ENCODE results near the gene S100A2.

The S100A2 gene

DNA sequence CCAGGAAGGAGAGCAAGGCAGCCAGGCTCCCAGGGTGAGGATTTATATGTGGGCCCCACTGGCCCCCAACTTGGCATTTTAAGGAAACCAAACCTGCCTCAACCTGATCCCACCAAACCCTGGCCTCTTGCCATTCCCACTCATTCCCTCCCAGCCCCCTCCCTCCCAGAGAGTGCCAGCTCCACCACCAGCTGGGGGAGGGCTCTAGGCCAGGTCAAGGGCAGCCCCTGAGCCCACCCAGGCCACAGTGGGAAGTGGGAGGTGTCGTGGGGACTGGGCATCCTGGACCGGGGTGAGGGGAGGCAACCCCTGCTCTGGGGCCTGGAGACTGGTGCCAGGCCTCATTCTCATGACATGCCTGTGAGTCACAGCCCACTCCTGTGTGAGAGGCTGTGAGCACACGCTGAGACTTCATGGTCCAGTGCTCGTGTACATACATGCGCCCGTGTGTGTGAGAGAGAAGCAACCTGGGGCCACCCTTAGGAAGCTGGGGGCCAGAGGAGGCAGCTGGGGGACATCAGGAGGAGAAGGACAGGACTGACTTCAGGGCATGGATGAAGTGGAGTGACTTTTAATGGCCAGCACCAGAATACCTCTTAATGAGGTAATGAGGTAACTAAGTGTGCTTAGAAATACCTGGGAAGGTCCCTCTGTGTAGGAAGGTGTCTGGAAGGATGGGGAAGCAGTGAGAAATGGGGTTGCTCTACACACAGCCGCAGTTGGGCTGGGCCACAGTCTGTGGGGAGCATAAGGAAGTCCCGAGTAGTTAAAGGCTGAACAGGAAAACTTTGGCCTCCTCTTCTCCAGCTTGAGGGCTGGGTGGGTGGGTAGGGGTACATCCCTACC, at the start of gene S100A2:
S100A2 (minus strand) TSS at position 316 of the 846 bp plus-strand sequence. CDS start 1,967 bp downstream, outside the sequence.
- DNase-seq (ENCODE audit: low spot score): no peak

DNA sequence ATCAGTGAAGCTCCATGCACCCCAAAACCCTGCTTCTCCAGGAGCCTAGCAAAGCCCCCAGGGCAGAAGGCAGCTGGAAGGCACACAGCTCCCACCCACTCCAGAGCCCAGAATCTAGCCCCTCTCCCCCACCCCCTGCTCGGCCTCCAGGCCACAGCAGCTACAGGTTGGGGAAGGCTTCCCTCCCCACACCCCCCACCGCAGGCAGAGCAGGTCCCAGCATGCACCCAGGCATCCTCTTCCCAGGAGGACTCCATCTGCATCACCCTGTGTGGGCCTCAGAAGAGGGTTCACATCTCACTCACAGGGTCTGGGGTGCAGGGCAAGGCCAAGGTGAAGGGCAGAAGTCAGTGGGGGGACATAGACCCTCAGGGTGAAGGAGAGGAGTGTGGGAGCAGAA, 49.8 kb upstream of the S100A2 start:
- no peak for DNase-seq (ENCODE audit: low spot score)

DNA sequence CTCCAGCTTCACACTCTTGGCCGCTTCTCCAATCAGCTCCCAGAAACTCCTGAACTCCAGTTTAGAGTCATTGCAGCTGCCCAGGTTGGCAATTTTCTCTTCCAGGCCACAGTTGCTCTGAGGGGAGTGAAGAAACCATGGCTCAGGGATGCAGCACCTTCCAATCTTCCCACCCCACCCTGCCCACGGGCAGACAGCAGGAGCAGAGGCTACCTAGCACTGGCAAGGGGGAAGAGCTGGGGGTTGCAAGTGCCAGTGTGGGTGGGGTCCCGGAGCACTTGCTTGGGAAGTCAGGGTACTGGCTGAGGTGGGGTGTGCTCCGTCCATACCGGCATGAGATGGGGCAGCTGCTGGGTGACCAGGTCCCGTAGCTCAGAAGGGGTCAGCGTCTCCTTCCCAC, 49.3 kb upstream of the S100A2 start:
- no peak for DNase-seq (ENCODE audit: low spot score)

DNA sequence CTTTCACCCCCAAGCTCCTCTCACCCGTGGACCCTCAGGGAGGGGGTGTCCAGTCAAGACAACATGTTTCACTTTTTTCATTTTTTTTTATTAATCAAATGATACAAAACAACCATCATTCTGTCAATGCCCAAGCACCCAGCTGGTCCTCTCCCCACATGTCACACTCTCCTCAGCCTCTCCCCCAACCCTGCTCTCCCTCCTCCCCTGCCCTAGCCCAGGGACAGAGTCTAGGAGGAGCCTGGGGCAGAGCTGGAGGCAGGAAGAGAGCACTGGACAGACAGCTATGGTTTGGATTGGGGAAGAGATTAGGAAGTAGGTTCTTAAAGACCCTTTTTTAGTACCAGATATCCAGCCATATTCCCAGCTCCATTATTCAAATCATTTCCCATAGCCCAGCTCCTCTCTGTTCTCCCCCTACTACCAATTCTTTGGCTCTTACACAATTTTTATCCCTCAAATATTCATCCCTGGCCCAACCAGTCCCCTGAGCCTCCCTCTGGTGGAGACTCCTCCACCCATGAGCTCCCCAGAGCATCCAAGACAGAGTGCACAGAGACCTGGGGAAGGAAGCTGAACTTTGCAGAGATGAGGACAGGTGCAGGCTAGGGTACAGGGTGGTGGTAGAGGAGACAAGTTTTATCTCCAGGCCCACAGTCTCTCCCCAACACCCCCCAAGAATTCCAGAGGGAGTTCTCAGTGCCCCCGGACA, 48.7 kb upstream of the S100A2 start:
- no peak for DNase-seq (ENCODE audit: low spot score)

DNA sequence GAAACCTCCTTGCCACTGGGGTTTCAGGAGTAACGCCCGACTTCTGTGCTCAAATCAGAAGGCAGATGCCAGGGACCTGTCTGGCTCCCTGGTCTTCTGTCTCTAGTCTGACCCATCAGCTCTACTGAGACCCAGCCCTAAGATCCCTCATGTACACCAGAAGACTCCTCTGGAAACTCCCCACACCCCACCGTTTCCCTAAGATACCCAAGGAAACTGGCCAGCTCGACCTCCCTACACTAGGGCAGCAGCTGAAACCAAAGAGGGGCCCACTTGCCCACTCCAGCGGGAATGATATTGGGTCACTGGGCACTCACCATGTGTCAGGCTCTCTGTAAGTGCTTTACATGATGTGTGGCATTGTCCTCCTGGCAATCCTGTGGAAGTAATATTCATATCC, 47.8 kb upstream of the S100A2 start:
- no peak for DNase-seq (ENCODE audit: low spot score)

DNA sequence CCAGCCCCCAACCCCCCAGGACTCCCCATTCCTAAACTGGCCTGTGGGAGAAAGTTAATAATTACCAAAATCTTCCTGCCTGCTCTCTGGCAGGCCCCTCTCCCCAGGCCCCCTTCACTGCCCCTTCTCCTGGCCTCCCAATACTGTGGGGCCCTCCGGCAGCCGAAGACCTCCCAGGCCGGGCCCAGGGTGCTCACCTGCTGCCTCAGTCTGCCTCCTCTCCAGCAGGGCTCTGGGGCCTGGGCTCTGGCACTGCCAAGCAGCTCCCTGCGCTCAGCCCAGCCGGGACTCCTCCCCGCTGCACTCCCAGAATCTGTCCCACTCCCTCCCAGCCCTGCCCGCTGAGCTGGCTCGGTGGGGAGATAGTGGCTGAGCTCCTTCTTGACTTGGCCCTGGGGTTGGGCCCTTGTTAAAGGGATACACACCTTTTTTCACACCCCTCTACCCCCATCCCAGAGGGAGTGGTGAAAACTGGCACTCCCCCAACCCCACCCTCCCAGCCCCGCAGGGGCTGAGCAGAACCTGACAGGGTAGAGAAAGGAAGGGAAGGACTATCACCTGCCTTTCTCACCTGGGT, 47.2 kb upstream of the S100A2 start, which contains the start of gene S100A16:
S100A16 (minus strand) TSS at position 383 of the 577 bp plus-strand sequence. CDS start 4,986 bp downstream, outside the sequence.
- DNase-seq (ENCODE audit: low spot score): no peak

DNA sequence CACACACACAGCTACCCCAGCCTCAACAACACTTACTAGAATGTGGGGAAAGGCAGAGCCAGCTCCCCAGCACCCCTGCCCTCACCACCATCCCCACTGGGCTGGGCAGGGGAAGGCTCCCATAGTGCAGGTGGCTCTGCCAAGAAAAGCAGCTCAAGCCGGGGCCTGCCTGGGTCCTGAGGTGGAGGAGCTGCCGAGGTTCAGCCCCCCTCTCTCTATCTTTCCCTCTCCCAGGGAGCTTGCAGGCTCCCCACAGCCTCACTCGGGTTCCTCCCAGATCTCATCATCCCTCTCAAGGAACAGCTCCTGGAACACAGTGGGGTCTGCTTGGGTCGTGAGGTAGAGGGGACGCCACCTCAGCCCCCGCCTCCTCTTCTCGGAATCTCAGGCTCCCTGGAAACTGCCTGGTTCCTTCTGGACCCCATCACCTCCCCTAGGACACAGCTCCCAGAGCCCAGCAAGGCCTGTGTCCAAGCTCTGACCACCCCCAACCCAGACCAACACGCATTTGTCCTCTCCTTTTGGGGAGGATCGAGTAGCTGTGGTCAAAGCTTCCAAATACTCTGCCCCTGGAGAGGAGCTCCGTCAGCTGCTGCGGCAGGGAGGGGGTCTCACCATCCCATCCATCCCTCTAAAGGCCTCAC, 46.6 kb upstream of the S100A2 start:
- DNase-seq (ENCODE audit: low spot score): no peak

DNA sequence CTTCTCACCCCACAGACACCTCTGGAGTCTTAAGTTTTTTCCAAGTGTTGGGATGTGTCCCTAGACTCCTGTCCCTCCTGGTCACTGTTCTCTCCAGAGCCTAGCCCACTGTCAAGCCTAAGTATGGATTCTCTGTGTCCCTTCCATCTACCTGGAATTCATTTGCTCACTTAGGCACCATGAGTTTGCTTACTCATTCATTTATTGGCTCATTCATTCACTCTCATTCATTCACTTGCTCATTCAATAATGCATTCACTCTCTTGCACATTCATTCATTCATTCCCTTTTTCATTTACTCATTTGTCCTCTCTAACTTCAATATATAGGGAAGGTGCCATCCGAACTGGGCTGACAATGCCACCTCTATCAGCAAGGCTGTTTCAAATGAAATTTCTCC, 45.7 kb upstream of the S100A2 start:
- no peak for DNase-seq (ENCODE audit: low spot score)

DNA sequence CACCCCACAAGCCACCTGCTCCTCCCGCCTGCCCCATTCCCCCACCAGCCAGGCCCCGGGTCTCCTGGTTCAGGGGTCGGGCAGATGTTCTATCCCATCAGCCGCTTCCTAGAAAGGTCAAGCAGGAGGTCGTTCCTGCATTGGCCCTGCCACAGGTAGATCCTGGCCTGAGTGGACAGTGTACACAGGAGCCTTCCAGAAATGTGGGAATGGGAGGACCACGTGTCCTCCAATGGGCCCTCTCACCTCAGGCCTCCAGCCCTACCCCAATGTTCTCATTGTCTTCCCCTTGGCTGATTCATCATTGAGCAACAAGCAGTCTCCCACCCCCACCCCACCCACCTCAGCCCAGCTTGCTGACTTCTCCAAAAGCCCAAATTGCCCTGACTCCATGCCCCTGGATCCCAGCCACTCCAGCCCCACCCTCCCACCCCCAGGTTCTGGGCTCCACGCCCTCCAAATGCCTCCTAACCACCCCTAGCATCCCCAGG, 45.2 kb upstream of the S100A2 start:
- DNase-seq (ENCODE audit: low spot score): no peak

DNA sequence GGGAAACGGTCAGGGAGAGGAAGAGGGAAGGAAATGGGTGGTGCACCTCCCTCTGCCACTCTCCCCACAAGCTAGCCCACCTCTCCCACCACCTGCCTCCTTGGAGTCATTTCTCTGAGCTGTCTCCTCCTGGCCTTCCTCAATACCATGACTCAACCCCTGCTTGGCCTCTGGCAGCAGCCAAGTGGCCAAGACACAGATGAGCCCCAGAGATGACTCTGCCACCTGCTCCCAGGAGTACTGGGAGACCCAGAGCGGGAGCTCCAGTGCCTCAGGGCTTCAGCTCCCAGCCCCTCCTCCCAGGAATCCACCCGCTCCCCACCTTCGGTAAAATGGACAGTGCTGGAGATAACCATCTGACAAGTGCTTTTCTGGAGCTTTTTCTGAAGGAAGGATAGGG, 44.7 kb upstream of the S100A2 start:
- DNase-seq (ENCODE audit: low spot score): no peak

DNA sequence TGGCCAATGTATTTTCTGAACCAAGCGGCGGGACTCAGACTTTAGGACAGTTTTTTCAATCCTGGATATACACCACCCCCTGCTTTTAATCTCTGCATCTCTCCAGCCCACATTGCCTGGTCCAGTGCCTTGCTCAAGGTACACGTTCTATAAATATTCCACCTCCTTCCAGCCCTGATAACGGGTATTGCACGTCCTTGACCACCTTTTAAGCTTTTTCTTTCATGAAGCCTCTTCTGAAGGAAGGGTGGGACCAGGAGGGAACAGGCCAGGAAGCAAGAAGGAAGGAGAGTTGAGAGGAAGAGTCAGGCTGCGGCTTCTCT, 43.9 kb upstream of the S100A2 start:
- DNase-seq (ENCODE audit: low spot score): no peak

DNA sequence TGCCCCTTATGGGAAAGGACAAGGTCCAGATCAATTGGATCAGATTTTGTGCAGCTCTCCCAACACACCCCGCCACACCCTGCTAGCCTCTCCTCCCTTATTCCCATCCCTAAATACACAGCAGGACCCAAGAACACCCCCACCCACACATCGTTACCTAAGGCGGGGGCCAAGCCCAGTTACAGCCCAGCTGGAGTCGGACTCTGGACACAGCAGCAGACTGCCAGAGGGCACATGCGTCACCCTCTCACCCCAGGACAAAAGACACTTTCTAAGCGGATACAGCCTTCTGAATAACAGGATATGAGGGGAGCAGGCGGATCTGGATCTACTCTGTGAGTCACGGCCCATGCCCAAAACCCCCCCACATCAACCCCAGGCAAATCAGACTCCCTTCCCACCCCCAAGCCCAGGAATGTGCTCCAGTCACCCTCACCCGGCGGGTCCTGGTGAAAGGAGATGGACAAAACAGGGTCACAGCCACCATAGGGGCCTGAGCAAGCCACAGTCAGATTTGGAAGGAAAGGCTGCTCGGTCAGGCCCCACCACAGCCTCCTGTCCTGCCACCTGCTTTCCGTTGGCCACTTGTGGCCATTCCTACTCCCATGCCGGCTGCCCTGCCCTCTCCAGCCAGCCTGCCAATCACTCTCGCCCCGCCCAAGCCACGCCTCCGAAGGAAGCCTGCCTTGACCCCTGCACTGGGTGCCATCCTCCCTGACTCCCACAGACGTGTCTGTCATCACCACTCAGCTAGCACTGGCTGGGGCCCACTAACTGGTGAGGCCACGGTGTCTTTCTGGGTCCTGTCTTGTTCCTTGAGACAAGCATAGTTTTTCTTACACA, 43.3 kb upstream of the S100A2 start:
- DNase-seq (ENCODE audit: low spot score): no peak

DNA sequence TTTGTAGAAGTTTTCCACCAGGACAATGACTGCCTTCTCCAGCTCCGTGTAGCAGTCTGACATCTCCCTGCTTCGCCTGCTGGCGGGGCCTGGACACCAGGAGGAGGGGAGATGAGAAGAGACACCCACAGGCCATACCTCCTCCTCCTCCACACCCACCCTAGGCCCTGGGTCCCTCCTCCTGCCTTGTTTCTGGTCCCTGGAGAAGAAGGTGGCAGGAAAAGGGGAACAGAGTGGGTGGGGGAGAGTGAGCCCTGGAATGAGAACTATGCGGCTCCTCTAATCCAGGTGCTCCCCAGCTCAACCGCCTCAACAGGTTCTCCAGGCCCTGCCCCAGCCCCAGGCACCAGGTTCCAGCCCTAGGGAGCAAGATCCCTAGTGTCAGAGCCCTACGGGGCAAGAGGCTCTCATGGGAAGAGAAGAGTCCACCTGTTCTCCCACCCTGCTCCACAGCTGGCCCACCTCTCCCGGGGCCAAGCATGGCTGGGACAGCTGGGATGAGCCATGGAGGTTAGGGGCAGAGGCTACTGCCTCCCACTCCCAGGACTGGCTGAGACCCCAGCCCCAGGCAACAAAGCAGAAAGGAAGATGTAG, 42.5 kb upstream of the S100A2 start:
- DNase-seq (ENCODE audit: low spot score): no peak

DNA sequence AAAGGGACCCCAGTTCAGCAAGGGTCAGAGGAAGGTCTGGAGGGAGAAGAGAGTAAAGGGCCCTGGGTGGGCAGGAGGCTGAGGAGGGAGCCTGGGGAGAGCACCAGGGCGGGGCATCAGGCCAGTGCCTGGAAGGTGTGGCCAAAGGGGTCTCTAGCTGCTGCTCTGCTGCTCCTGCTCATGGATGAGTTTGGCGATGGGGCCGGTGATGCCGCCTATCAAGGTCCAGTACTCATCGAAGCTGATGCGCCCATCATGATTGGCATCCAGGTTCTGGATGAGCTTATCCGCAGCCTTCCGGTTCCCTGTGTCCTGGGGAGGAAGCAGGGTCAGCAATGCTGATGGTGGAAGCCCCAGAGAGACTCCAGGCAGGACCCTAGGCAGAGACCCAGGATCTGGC, 41.7 kb upstream of the S100A2 start:
- no peak for DNase-seq (ENCODE audit: low spot score)

DNA sequence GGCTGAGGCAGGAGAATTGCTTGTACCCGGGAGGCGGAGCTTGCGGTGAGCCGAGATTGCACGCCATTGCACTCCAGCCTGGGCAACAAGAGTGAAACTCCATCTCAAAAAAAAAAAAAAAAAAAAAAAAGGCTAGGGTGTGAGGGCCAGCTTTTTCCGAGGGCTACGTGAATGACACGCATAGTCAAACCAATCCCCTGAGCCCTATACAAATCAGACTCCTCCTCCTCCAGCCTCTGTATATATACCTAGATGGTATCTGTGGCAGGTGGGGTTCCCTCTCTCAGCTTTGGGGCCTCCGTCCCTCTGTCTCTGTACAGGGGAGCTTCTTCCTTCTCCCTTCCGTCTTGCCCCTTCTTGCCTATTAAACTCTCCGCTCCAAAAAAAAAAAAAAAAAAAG, 40.5 kb upstream of the S100A2 start:
- DNase-seq (ENCODE audit: low spot score): no peak

DNA sequence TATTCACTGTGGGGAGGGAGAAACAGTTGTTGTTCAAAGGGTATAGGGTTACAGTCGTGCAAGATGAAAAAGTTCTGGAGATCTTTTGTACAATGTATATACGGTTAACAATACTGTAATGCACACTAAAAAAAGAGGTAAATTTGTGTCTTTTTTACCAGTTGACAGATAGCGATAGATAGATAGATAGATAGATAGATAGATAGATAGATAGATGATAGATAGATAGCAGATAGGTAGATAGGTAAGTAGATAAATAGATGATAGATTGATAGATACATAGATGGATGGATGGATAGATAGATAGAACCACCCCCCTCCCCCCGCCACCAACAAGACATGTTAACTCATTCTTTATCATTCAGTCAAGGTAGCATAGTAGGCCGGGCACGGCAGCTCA, 37.1 kb upstream of the S100A2 start:
- DNase-seq (ENCODE audit: low spot score): no peak

DNA sequence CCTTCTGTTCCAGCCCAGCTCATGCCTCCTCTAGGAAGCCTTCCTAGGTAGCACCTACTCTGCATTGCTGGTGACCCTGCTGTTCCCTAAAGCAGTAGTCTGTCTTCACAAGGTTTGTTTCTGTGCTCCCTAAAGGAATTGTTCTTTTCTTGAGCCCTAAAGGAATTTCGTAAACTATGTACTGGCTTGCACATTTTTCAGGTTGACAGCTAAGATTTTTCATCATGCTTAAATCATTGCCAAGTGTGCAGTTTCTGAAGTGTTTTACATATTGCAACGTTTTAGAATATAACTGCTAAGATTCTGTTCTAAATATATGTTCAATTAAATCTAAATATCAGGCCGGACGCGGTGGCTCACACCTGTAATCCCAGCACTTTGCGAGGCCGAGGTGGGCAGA, 34.2 kb upstream of the S100A2 start:
- DNase-seq (ENCODE audit: low spot score): no peak

DNA sequence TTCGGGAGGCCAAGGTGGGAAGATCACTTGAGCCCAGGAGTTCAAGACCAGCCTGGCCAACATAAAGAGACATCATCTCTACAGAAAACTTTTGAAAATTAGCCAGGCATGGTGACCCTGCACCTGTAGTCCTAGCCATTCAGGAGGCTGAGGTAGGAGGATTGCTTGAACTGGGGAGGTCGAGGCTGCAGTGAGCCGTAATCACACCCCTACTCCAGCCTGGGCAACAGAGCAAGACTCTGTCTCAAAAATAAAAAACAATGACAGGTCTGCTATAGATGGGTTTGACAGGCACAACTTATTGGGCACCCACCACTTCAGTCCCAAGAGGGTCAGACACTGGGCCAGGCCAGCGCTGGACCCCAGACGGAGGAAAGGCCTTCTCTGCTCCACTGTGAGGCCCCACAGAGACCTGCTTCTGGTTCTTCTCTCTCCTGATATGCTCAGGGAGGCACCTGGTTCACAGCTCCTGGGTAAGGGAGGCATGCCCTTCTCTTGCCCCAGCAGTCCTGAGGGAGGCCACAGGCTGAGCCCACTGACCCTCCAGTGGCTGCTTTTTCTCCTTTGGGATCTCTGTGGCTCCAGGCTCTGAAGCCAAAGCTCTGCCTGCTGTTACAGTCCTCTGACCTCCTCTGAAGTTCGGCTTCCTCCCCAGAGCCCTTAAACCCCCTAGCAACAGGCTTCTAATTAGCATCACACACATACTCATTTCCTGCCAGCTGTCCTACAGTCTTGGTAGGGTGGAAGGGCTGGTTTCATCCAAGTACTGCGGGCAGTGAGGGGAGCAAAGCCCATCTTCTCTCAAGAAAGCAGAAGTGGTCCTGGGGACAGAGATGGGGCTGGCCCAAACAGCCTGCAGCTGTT, 32.9 kb upstream of the S100A2 start:
- DNase-seq (ENCODE audit: low spot score): no peak

DNA sequence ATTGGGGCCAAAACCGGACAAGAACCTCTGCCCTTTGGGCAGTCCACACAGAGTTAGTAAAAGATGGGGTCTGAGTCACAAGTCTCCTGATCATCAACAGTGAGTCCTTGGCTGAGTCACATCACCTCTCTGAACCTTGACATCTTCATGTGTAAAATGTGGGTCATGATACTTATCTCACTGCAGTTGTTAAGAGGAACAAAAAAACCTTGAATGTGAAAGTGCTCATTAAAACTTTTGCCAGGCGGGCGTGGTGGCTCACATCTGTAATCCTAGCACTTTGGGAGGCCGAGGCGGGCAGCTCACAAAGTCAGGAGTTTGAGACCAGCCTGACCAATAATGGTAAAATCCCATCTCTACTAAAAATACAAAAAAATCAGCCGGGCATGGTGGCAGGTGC, 31.6 kb upstream of the S100A2 start:
- no peak for DNase-seq (ENCODE audit: low spot score)

DNA sequence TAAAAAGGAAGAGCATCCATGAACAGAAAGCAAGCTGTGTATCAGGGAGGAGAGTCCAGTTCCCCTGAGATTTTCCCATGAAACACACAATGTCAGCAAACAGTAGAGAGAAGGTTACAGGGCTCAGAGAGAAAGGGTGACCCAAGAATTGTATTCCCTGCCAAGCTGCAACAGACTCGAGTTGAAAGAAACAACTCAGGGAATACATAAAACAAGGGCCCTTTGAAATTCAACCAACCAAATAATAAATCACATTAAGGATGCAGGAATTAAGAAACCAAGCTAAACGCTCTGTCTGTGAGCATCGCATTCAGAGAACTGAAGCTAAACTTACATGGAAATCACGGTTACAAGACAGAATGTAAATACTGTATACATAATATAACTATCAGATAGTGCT, 27.1 kb upstream of the S100A2 start:
- no peak for DNase-seq (ENCODE audit: low spot score)

Data from left forelimb (tissue), 1 donor.